Epidermal melanocyte (primary cell): ENCODE data around the gene MIA.
"Not testable (repeated sequence)": the region's sequence is repeated elsewhere in the genome, so short reads cannot be mapped to it uniquely, and the experiment has no call there.

Experiments
- DNase-seq: peaks from one replicate; pipeline ENCODE4 v3.0.0; 2011; ENCODE audit warnings: low spot score; ENCODE audit not compliant: insufficient read length

Gene MIA

GRCh38 chr19:40774916-40775631 is at the start of gene MIA:
Gene MIA (plus strand): TSS chr19:40775521. CDS start chr19:40775543, 22 bp downstream.
- DNase-seq = no peak

GRCh38 chr19:40726279-40726678 is 49.0 kb upstream of the MIA start:
- no peak for DNase-seq

- not testable (repeated sequence) for DNase-seq
Observed at GRCh38 chr19:40730065-40730464, 45.3 kb upstream of the MIA start.

- DNase-seq = not testable (repeated sequence)
Observed at GRCh38 chr19:40732304-40732703, 43.0 kb upstream of the MIA start.

GRCh38 chr19:40733149-40733548 is 42.2 kb upstream of the MIA start:
- DNase-seq = no peak

- DNase-seq = no peak
Observed at GRCh38 chr19:40735013-40735771, 40.1 kb upstream of the MIA start.

GRCh38 chr19:40736661-40737060 is 38.7 kb upstream of the MIA start:
- no peak for DNase-seq

GRCh38 chr19:40737102-40737644 is 38.1 kb upstream of the MIA start:
- no peak for DNase-seq

GRCh38 chr19:40739030-40739839 is 36.1 kb upstream of the MIA start:
- no peak for DNase-seq

- DNase-seq = no peak
Observed at GRCh38 chr19:40739871-40740703, 35.2 kb upstream of the MIA start.

GRCh38 chr19:40740747-40741146 is 34.6 kb upstream of the MIA start:
- no peak for DNase-seq

- no peak for DNase-seq
Observed at GRCh38 chr19:40741527-40742390, 33.6 kb upstream of the MIA start.

GRCh38 chr19:40742477-40742876 is 32.8 kb upstream of the MIA start:
- no peak for DNase-seq

GRCh38 chr19:40742886-40743285 is 32.4 kb upstream of the MIA start:
- no peak for DNase-seq

- DNase-seq = no peak
Observed at GRCh38 chr19:40743926-40744325, 31.4 kb upstream of the MIA start.

GRCh38 chr19:40744554-40745401 is 30.5 kb upstream of the MIA start:
- DNase-seq = no peak

- DNase-seq = no peak
Observed at GRCh38 chr19:40745402-40745780, 29.9 kb upstream of the MIA start.

GRCh38 chr19:40747536-40747935 is 27.8 kb upstream of the MIA start:
- DNase-seq = no peak
